ENCODE measurements around the gene C1orf198. TPM values are rescaled to one million over a fixed set of nuclear protein-coding genes. Genes with fewer than 3 reads are reported as not detected.

Gene C1orf198
- total and polyA plus RNA-seq, 12 donors: 26.0 to 66.0 (median 42.9) TPM

GRCh38 chr1:230901671-230902070 is 33.4 kb upstream of the C1orf198 start:
- no peak for TF ChIP-seq CTCF (IDR thresholded peaks at IDR 0.05)
- DNase-seq (no peak), ATAC-seq (no peak)
- Histone ChIP-seq H3K4me1 (peaks cover 0 to 12% (median 0%) of the 10 kb centered on the region in 9 donors), H3K27ac (no peak overlapping the region), H3K27me3 (no peaks in the 10 kb centered on the region), H3K9me3 (no peaks in the 10 kb centered on the region), H3K36me3 (peaks cover 0 to 28% (median 0%) of the 10 kb centered on the region in 9 donors), H3K4me3 (no peak overlapping the region)
- intact Hi-C loops (cut with DNase I): no loop called here
- WGBS, 2 donors: 91 to 94% methylated on average over 6 of the region's 6 CpGs

DNA sequence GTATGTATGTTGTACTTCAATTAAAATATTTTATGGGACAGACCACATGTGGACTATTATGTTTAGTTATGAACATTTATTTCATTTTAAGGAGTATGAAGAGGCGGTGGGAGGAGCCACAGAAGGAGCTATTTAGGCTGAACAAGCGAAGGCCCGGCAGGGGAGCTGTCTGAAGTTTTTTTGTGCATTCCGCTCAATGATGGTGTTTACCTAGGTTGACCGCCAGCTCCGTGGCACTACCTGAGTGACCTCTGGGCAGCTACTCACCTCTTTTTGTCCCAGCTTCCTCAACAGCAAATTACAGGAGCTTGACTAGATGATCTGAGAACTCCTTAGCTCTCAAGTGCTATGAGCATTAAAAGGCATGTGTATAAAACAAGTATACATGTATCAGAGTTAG is 32.7 kb upstream of the C1orf198 start:
- Histone ChIP-seq H3K36me3 (peaks cover 0 to 22% (median 0%) of the 10 kb centered on the region in 9 donors), H3K27me3 (no peaks in the 10 kb centered on the region), H3K4me3 (no peak overlapping the region), H3K27ac (no peak overlapping the region), H3K4me1 (peaks cover 0 to 12% (median 0%) of the 10 kb centered on the region in 9 donors), H3K9me3 (no peaks in the 10 kb centered on the region)
- 94 to 95% methylated on average over 6 of the region's 6 CpGs for WGBS, 2 donors
- intact Hi-C loops (cut with DNase I): no loop called here
- ATAC-seq (no peak), DNase-seq (no peak)
- no peak for TF ChIP-seq CTCF (IDR thresholded peaks at IDR 0.05)

- no peak for DNase-seq
- intact Hi-C loops (cut with DNase I): no loop called here
- Histone ChIP-seq H3K4me3 (no peak overlapping the region), H3K36me3 (peaks cover 0 to 10% (median 0%) of the 10 kb centered on the region in 9 donors), H3K27ac (no peak overlapping the region), H3K4me1 (peaks cover 0 to 12% (median 0%) of the 10 kb centered on the region in 9 donors), H3K27me3 (no peaks in the 10 kb centered on the region), H3K9me3 (no peaks in the 10 kb centered on the region)
- ATAC-seq: peak in 5 of 8 donors; percentile 49 to 82 (median 53)
- TF ChIP-seq CTCF (IDR thresholded peaks at IDR 0.05): no peak
- 45 to 51% methylated on average over 5 of the region's 5 CpGs for WGBS, 2 donors
These were observed 31.5 kb upstream of the C1orf198 start for GRCh38 chr1:230899841-230900251.

GRCh38 chr1:230898748-230899147 is 30.4 kb upstream of the C1orf198 start:
- intact Hi-C loops (cut with DNase I): no loop called here
- Histone ChIP-seq H3K4me1 (peaks cover 0 to 12% (median 0%) of the 10 kb centered on the region in 9 donors), H3K9me3 (no peaks in the 10 kb centered on the region), H3K36me3 (peaks cover 0 to 5% (median 0%) of the 10 kb centered on the region in 9 donors), H3K4me3 (no peak overlapping the region), H3K27me3 (no peaks in the 10 kb centered on the region), H3K27ac (peak overlapping the region in 1 of 10 donors; percentile 9)
- TF ChIP-seq CTCF (IDR thresholded peaks at IDR 0.05): no peak
- 87 to 93% methylated on average over 8 of the region's 8 CpGs for WGBS, 2 donors
- ATAC-seq (no peak), DNase-seq (no peak)
